ENCODE data around the gene FOXJ2.
A peak's percentile ranks its signal among the peaks of the same experiment; 100 is the strongest.
"Not testable (repeated sequence)": the region's sequence is repeated elsewhere in the genome, so short reads cannot be mapped to it uniquely, and the experiment has no call there.

FOXJ2 gene

GRCh38 chr12:8071820-8072219 is 39.3 kb downstream of the FOXJ2 start:
- DNase-seq, result not testable (repeated sequence)

DNA sequence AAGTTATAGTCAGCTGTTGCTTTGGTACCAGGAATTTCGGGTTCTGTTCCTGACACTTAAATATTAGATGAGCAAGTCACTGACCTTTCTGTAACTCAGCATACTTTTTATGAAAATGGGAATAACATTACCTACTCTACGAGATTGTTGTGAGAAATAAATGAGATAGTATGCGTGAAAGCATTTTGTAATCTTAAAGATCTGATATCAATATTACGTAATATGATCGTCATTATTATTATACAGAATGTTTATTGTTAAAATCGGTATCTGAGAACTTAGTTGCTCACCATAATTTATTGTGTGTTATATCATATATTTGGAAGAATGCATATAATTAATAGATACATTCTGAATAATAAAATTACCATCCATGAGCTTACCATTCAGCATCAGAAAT is 43.4 kb downstream of the FOXJ2 start:
- no peak for DNase-seq

DNA sequence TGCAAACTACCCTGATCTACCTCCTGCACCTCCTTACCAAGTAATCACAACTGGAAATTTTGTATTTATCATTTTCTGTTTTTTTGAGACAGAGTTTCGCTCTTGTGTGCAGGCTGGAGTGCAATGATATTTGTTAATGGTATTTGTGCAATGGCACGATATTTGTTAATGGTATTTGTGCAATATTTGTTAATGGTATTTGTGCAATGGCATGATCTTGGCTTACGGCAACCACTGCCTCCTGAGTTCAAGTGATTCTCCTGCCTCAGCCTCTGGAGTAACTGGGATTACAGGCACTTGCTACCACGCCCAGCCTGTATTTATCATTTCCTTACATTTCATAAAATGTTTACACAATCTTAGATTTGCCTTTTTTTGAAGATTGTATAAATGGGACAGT is 43.9 kb downstream of the FOXJ2 start:
- no peak for DNase-seq

DNA sequence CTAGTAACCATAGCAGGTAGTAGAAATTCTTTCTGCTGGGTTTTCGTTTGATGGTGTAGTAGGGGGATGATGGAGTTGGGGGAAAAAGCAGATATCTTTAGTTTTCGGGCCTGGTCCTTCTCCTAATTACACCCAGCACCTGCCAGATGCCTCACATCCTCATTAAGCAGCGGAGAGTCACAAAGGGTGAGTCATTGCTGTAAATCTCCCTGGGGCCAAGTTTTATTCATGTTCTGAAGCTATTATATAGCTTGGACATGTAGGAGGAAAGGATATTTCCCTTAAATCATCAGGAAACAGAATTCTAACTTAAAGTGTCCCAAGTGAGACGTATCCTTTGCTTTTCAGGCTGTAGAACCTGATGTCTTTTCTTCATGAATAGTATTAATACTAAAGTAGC is 44.7 kb downstream of the FOXJ2 start:
- no peak for DNase-seq

DNA sequence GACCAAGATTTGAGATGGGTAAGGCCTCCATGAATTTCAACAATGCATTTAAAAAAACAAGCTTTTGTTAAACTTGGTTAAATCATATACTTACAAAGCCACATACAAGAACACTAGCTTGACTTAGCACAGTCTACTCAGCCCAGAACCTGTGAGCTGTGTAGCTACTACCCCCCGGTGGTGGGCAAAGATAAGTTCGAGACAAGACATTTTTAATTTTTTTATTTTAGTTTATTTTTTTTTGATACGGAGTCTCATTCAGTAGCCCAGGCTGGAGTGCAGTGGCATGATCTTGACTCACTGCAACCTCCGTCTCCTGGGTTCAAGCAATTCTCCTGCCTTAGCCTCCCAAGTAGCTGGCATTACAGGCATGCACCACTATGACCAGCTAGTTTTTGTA is 45.9 kb downstream of the FOXJ2 start:
- peak; percentile 84 for DNase-seq

GRCh38 chr12:8078916-8079315 is 46.4 kb downstream of the FOXJ2 start:
- DNase-seq, result no peak

- DNase-seq, result no peak
Observed at GRCh38 chr12:8080120-8080519, 47.6 kb downstream of the FOXJ2 start.

GRCh38 chr12:8081251-8081920 is 48.9 kb downstream of the FOXJ2 start:
- DNase-seq, result no peak

DNA sequence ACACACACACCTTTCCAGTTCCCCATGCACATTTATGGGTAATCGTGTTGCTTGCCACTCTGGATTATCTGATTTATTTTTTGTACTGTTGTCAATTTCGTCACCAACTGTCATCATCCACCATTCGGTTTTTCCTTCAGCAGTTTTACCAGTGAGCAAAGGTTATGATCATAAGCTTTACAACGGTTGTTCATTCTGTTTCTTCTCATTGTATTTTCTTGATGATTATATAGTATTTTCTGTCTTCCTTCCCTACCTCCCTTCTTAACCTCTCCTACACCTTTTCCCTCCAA is 50.2 kb downstream of the FOXJ2 start:
- no peak for DNase-seq

- not testable (repeated sequence) for DNase-seq
Observed at GRCh38 chr12:8084351-8084750, 51.8 kb downstream of the FOXJ2 start.

- DNase-seq, result no peak
Observed at GRCh38 chr12:8087666-8088065, 55.1 kb downstream of the FOXJ2 start.

DNA sequence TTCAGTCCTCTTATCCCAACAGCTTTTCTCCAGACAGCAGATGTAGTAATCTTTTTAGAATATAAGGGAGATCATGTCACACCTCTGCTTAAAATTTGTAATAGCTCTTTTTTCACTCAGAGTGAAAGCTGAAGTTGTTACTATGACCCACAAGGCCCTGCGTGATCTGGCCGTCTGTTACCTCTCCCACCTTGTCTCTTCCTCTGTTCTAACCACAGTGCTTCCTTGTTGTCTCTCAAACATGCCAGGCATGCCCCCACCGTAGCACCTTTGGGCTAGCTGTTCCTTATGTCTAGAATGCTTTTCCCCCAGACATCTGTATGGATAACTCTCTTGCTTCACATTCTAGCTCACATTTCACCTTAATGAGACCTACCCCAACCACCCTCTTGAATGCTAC is 56.1 kb downstream of the FOXJ2 start:
- peak; percentile 75 for DNase-seq

DNA sequence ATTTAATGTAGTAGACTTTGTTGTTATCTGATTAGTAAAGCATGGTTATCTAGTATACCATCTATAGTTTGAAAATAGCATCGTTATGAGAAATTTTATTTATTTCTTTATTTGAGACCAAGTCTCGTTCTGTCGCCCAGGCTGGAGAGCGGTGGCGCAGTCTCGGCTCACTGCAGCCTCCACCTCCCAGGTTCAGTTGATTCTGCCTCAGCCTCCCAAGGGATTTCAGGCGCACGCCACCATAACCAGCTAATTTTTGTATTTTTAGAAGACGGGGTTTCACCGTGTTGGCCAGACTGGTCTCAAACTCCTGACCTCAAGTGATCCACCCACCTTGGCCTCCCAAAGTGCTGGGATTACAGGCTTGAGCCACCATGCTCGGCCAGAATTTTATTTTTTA is 56.8 kb downstream of the FOXJ2 start:
- DNase-seq, result not testable (repeated sequence)

DNA sequence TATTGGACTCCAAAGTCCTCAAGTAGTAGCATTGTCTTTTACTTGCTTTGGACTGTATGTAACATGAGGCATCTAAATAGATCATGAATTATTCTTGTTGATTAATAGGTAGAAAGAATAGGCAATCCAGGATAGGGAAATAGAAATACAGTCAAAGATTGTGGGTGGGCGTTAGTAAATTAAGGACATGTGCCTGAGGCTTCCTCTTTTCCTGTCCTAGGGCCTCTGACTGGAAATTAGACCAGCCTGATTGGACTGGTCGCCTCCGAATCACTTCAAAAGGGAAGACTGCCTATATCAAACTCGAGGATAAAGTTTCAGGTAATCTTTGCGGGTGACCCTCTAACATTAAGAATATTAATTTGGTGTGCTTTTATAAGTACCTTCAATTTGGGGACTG is 57.2 kb downstream of the FOXJ2 start:
- no peak for DNase-seq

DNA sequence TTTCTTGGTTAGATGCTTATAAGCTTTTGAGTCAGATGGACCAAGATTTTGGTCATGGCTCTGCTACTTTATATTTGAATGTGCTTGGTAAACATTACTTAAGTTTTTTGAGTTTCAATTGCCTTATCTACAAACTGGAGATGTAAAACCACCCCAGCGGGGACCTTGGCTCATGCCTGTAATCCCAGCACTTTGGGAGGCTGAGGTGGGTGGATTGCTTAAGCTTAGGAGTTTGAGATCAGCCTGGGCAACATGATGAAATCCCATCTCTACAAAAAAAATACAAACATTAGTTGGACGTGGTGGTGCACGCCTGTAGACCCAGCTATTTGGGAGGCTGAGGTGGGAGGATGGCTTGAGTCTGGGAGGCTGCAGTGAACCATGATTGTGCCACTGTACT is 60.8 kb downstream of the FOXJ2 start:
- DNase-seq, result no peak

DNA sequence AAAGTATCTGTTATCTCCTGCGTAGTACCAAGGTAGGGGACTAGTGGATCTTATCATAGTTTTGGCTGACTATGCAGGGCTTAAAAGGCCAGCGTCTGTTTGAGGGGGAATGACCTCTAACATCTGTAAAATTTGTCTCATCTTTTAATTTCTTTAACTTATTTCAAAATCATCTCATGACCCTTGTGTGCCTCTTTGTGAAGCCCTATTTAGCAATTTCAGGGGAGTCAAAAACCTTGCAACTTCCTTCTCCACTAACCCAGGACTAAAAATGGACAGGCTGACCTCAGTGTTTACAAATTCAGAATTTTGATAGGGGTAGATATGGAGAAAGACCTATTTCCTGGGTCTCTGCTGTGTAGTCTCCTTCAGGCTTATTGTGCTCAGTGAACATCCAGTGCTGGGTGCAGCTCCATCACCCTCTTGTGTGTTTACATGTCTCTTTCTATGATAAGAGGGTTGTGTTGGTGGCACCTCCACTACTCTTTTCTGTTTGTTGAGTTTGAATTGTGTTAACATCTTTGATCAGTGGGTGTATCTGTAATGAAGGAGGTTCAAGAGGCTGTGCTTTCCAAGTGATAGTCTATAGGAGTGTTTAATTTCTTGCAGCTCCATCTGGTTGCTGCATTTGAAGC is 63.9 kb downstream of the FOXJ2 start:
- DNase-seq, result no peak

- no peak for DNase-seq
Observed at GRCh38 chr12:8099235-8099634, 66.7 kb downstream of the FOXJ2 start.
